Fibroblast of lung (primary cell): ENCODE data around the gene PRKX.

Experiments used
- CTCF ChIP-seq, 2 donors: IDR thresholded peaks in 1 of 2; conservative IDR thresholded peaks in 1 of 2; 1 replicate in 1 of 2; 2 replicates in 1 of 2; pipeline ENCODE4 v1.5.1; 2011 to 2012; ENCODE audit warnings: low read length in 2 of 2, control low read depth in 1 of 2, inconsistent platforms in 1 of 2, low read depth in 1 of 2, mild to moderate bottlenecking in 1 of 2
- EZH2 ChIP-seq: IDR thresholded peaks from 2 replicates; pipeline ENCODE4 v1.5.1; 2012; ENCODE audit warnings: low read length, control low read depth, mild to moderate bottlenecking; ENCODE audit errors: missing control alignments

GRCh38 chrX:3680459-3680858 lies 33.0 kb downstream of the PRKX start:
- no peak for TF ChIP-seq CTCF (conservative IDR thresholded peaks at IDR 0.05 in 1 of 2, IDR thresholded peaks at IDR 0.05 in 1 of 2; ENCODE audit: low read depth in 1 of 2, low read length in 2 of 2)
- TF ChIP-seq EZH2 = no peak
